ENCODE data around the gene FHIT.
A peak's percentile ranks its signal among the peaks of the same experiment; 100 is the strongest.
"Not testable (repeated sequence)": the region's sequence is repeated elsewhere in the genome, so short reads cannot be mapped to it uniquely, and the experiment has no call there.

FHIT gene

DNA sequence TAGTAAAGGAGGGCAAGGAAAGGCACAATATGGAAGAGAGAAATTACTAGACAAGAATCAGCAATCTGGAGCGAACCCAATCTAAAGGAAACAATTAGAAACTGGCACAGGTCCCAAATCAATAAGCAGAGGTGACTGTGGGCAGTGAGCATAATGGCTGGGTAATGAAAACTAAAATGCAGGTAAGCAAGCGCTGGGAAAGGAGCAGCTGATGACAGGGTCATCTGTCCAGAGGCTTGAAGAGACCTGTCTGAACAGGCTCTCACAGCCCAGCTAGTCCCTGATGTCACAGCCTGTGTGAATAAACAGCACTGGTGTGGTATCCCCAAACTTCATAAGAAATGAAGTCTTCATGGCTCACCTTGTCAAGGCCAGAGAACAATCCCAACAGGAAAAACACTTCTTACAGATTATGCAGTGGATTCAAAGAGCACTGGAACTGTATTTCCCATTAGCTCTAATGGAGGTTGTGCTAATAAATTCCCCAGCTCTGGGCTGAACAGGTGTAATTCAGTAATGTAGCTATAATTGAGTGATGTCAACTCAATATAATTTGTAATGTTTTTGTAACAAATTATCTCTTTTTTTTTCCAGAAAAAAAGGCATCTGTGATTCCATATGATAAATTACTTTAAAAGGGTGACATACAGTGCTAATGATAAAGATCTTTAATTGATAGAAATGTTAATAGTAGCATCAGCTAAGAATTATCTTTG, 197.3 kb downstream of the FHIT start:
- DNase-seq: peak; percentile 8

DNA sequence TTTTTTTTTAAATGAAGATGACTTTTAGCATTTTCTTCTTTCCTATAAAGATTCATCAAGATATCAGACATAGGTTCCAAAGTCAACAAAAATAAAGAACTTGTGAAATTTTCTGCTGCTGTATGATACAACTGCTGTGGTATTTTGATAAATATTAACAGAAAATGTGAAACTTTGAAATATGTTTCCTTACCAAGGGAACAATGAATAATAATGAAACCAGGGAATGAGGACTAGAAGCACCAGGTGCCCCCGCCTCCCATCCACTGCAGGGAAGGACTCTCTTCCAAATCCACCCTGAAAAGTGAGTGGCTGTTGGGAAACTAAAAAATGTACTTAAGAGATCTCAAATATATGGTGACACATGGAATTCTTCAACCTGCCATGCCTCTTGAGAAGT, 198.4 kb downstream of the FHIT start:
- DNase-seq: no peak

DNA sequence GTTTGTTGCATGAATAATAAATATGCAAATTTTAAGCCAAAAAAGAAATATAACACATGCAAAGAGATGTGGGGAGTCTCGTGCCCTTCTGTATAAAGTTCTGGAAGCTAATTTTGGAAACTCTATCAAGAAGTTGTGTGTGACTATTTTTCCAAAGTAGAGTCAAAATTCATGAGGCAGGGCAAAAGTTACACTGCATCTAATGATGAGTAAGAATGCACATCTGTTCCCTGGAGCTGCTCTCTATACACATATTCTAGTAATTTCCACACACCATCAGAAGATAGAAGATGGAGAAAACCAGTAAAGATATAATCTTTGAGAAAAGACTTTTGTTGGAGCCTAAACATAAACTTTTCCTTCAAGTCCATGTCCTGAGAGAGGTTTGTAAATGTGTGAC, 199.6 kb downstream of the FHIT start:
- no peak for DNase-seq

DNA sequence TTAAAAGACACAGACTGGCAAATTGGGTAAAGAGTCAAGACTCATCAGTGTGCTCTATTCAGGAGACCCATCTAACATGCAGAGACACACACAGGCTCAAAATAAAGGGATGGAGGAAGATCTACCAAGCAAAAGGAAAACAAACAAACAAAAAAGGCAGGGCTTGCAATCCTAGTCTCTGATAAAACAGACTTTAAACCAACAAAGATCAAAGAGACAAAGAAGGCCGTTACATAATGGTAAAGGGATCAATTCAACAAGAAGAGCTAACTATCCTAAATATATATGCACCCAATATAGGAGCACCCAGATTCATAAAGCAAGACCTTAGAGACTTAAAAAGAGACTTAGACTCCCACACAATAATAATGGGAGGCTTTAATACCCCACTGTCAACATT, 206.1 kb downstream of the FHIT start:
- not testable (repeated sequence) for DNase-seq

DNA sequence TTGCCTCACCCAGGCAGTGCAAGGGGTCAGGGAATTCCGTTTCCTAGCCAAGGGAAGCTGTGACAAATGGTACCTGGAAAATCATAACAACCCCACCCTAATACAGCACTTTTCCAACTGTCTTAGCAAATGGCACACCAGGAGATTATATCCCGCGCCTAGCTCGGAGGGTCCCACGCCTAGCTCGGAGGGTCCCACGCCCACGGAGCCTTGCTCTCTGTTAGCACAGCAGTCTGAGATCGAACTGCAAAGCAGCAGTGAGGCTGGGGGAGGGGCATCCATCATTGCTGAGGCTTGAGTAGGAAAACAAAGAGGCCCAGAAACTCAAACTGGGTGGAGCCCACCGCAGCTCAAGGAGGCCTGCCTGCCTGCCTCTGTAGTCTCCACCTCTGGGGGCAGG, 208.1 kb downstream of the FHIT start:
- DNase-seq: no peak

DNA sequence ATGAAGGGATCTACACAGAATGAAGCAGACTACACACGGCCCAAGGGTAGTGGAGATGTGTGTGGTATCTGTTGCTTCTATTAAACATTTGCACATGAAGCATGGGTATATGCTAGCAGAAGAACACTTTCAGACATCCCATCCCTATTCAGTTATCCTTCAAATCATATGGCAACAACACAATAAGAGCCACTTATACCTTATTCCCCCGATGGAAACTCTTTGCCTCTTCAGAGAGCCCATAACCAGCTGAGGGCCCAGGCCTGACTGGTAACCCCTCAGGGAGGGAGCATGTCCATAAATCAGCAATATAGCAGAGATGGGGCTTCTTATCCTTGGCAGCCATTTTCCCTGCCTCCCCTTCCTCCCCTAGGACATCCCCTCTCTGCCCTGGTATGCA, 210.6 kb downstream of the FHIT start:
- no peak for DNase-seq

DNA sequence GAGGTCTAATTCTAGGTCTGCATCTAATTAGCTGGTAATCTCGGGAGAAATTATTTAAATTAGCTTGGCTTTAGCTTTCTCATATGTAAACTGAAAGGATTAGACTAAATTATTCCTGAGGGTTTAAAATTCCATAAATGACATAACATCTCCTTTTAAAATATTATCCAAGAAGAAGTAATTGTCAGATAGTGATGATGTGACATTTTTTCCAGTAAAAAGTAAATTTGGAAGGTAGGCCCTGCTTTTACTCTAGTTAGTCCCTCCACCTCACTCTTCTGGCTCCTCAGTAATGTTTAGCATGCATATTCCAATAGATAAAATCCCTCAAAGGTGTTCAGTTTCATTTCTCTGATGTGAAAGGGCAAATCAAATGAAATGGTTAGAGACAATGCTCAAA, 215.7 kb downstream of the FHIT start:
- no peak for DNase-seq

DNA sequence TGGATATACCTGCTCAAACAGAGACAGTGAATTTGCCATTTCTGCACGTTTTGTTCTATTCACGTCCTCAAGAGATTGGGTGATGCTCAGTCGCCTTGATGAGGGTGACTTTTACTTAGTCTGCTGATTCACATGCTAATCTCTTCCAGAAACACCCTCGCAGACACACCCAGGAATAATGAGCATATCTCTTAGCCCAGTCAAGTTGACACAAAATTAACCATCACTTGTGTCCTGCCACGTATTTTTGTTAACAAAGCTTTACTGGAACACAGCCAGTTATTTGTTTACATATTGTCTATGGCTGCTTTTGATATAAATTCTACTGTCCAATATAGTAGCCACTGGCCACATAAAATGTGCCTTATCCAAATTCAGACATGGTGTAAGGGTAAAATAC, 218.3 kb downstream of the FHIT start:
- no peak for DNase-seq

DNA sequence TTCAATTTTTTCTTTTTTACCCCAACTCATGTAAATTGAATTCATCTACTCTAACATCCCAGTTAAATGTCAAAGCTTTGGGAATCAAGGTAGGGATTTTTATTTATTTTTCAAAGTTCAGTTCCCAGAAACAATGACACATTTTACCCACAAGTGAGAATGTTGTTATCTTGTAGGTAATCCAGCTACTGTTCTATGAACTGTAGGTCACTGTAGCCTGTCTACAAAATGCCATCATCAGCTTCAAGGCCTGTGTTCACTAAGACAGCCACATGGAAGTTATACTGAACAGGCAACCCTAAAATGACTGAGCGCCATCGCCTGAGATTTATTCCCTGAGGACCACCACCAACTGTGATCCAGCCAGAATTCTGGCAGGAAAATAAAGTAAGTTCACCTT, 219.7 kb downstream of the FHIT start:
- no peak for DNase-seq

DNA sequence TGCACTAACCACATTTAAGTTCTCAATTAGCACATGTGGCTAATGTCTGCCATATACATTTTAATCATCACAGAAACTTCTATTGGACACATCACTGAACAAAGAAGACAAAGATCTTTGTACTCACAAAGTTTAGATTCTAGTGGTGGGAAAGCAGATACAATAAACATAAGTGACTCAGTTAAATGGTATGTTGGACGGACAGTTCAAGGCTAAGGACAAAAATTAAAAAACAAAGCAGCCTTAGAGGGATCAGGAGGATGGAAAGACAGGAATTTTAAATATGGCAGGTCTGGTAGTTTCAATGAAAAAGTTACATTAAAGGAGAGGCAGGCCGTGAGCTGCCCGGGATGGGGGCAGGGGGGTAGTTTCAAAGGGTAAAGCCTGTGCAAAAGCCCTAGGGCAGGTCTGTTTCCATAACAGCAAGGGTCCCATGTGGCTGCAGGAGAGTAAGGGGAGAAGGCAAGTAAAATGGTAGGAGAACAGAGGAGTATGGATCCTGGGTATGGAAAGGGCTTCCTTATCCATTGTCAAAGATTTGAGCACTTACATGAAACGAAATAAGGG, 220.7 kb downstream of the FHIT start:
- DNase-seq: no peak

DNA sequence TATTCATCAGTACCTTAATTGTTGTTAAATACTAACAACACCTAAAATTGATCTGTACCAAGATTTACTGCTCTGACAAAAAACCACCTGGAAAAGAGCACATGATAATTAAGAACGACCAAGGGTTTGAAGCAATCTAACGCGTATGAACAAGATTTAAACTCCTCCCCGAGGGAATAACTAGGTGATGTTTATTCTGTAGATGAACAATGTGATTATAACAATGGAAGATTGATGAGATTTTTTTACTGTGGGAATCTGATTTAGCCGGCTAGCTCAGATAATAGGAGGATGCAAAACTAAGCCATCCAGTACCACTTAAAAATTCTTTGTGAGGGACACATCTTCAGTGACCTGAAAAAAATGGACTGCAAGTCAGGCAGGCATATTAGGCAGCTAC, 222.1 kb downstream of the FHIT start:
- no peak for DNase-seq

DNA sequence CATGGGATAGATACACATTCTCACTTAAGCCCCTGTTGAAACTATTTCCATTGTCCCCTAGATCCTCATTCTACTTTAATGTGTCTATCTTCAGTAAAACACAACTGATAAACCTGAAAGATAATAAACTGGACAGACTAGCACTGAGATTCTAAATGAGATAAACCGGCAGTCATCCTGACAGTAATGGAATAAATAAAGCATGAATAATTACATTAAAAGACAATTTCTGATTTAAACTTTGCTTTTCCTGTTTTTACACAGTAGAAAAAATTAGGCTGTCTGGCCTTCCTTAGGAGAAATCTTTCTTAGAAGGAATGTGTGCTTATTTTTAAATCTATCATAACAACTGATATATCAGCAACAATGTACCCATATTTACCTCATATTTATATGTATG, 232.4 kb downstream of the FHIT start:
- no peak for DNase-seq

DNA sequence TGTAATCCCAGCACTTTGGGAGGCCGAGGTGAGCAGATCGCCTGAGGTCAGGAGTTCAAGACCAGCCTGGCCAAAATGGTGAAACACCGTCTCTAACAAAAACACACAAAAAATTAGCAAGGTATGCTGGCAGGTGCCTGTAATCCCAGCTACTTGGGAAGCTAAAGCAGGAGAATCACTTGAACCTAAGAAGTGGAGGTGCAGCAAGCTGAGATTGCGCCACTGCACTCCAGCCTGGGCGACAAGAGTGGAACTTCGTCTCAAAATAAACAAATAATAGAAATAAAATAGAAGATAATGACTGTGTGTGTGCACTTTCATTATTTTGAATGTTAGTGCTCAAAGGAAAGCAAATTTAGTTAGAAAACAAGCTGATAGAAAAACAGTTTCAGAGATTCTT, 234.2 kb downstream of the FHIT start:
- DNase-seq: not testable (repeated sequence)

DNA sequence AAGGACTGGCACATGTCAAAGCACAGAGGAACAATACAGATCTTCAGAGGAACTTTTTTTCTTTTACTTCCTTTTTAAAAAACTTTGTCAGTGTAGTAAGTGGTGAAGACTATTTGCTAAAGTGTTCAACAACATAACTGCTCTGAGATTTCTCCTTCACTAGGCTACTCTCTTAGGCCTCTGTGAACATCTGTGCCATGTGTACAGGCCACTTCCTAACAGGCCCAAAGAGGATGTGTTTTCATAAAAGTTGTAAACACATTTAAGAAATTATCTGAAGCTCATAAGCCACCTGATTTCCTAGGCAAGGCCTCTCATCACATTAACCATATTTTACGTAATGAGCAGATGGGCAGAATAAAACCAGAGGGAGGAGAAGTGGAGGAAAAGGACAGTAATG, 235.4 kb downstream of the FHIT start:
- DNase-seq: no peak

DNA sequence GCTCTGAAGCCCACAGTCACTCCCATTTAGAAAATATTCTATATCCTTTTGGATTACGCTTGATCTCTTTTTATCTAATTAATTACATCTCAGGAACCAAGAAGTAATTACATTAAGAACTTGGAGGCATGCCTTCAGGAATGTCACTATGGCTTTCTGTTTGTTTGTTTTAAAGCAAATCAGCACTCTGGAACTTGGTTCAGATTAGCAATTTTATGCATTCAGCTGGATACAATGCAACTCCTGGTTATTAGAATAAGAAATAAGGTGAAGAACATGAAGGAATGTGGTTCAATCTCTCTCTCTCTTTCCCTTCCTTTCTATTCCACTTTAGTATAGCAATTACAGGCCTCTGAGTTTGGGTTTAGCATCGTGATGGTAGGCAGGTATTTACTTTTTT, 235.8 kb downstream of the FHIT start:
- no peak for DNase-seq

DNA sequence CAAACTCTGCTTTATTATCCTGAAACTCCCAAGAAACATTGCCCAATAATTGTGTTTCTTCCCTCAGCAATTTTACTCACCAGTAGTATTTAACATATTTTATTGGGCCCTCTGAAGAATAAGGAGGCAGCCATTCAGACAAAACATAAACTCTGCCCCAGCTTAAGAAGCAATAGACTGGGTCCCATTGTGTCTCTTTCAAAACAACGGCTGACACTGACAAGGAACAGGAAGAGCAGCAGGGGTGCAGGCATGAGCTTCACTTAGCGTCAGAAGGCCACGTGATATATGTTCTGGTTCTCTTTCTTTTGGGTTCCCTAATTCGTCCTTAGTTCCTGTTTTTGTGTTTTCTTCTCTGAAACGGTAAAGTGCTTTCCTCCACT, 242.3 kb downstream of the FHIT start:
- no peak for DNase-seq

DNA sequence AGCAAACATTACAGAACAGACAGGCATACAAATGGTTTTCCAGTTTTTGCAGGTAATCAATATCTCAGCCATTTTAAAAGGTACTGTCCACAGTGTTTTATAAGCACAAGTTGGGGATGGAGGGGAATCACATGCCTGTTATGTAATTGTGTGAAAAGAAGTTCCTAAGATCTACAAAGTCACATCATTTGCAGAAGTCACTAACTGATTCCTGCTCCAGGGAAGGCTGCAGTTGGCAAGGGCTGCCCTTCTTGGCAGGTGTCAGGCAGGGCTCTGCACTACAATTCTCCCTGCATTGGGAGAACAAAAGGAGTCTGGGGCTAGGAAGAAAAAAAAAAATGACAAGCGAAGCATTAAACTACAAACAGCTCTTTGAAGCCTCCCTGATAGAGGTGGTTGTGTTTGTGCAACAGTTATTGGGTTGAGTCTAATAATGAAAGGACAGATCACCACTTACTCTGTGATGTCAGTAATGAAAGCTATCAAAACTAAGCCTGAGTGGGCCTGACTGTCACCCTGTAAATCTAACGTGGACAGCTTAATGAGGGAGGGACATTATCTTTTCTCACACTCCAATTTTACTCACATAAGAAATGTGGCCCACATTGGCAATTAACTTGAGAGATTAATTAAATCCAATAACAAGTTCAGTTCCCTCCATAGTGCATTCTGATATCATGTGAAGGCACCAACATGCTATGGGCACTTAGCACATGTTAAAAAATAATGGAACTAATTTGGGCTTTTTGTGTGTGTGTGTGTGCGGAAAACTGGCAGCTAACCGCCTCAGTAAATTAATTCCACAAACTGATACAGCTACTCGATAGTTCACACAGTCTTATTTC, 242.9 kb downstream of the FHIT start:
- no peak for DNase-seq

DNA sequence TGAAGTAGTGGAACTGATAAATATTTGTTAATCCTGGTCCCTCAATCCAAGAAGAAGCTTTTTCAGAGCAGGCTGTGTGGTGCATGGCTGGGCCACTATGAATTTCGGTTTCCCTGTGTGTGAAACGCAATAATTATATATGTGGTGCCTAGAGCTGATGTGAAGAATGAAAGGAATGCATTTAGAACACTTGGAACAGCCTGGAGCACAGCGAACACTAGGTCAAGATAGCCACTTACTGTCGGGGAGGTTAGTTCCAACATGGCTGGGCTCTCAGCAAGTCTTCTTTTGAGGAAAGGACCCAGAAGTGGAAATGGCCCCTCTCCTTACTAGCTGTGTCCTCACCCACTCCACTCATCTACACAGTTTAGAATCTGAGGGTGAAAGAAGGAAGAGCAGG, 245.7 kb downstream of the FHIT start:
- DNase-seq: no peak

DNA sequence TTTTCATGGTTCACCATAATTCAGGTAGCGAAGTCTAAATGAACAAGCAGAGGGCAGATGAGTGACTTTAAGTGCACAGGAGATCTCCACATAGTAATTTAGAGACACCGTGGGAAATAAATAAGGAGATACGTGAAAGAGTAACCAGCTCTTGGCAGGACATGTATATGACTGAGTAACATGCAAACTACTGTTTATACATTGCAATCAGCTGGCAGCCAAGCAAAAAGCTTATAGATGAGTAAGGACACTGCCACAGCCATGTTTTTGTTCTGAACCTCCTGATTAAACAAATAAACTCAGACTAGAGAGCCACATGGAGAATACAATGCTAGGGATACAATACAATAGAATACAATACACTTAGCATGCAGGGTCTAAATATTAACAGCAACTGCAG, 252.4 kb downstream of the FHIT start:
- DNase-seq: no peak

DNA sequence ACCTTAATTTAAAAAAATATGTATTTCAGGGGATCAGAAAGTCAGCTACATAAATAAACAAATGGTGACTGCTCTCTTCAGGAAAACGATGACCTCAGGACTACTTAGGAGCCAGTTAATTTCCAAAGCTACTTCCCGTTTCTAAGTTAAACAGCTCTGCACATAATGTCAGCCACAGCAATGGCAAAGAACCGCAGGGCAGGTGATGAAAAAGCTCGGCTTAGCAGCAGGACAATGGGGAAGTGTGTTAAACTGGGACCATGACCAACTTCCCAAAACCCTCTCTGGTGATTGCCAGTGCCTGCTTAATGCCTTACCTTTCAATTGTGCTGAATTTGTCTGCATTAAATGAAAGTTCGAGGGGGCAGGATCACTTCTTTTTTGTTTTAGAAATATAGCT, 258.9 kb downstream of the FHIT start:
- DNase-seq: peak; percentile 15

DNA sequence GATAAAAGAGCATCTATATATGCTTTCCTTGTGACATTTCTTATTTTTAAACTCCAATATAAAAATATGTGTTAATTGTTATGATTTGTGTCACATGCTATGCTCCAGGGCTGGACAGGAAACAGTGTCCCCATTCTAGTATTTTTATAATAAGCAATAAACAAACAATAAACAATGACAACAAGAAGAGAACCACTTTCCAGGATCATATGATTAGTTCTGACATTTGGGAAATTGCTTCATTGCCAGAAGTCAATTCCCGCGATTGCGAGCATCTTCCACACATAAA, 260.9 kb downstream of the FHIT start:
- DNase-seq: no peak

DNA sequence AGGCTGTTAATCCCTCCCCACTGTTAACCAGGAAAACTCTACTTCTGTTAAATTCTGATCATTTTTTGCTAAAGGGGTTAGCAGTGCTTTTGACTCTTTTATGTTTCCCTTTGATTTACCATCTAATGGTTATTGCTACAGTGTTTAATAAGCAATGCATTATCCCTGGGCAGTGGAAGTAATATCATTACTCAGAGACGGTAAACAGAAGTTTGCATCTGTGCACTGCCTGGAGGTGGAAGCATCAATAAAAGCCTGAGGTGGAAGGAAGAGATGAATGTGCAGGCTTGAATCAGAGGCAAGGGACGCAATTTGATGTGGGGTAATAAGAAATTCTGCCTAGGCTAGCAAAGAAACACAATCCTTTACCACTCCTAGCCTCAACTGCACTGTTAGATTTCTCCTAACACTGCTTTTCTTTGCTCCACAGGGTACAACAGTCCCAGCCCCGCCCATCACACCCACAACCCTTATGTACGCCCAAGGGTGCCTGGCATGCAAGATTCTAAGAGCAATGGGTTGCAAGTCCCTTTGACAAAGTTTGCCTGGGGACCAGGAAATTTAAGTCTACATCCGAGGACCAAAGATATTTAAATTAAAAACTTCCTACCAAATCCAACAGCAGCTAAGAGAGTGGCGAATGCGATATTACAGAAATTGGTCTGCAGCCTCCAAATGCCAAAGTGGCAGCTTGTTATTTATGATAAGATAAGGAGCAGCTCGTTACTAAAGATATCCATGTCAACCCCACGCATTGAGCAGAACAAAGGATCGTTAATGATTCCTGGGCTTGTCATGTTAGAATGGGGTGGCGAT, 261.4 kb downstream of the FHIT start:
- DNase-seq: no peak

DNA sequence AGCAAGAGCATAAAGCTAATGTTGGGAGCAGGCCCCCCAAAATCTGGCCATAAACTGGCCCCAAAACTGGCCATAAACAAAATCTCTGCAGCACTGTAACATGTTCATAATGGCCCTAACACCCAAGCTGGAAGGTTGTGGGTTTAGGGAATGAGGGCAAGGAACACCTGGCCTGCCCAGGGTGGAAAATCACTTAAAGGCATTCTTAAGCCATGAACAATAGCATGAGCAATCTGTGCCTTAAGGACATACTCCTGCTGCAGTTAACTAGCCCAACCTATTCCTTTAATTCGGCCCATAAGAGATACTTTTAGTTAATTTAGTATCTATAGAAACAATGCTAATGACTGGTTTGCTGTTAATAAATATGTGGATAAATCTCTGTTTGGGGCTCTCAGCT, 264.1 kb downstream of the FHIT start:
- DNase-seq: not testable (repeated sequence)

DNA sequence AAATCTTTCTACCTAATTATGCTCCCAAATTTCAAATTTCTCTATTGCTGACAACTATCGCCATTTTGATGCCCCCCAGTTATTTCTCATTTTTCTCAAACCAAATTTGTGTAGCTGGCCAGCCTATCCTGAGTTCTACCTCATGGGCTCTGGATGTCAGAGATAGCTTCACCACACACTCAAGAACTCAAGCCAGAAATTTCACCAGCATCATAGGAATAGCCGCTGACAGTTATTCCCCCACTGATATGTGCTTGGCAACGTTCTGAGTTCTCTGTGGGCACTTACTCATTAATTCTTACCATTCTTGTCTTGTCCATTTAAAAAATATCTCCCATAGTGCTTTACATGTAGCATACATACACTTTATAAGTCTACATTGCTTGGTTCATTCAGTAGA, 264.7 kb downstream of the FHIT start:
- DNase-seq: no peak
